Fibroblast of skin of left quadriceps (primary cell): Measurements from ENCODE around the gene CEP85L.

Source experiments
- DNase-seq, 2 experiments: peaks; one replicate each; pipeline ENCODE4 v3.0.0-alpha.2; 2013; ENCODE audit warnings: low read depth in 2 of 2

Gene CEP85L

DNA sequence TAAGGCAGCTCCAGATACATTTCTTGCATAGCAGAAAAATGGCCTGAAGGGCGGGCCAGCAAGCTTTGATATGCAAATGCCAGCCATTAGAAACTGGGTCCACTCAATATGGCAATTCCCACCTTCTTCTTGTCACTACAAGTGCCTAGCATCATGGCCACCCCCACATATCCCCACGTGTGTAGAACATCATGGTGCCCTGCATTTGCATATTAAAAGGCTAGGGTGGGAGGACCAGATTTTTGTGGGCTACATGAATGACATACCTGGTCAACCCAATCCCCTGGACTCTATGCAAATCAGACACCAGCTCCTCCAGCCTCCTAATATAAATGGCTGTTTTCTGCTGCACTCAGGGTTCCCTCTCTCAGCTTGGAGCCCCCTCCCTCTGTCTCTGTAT is 71.6 kb downstream of the CEP85L start:
- no peak for DNase-seq

GRCh38 chr6:118578617-118579016 is 72.8 kb downstream of the CEP85L start:
- no peak for DNase-seq

DNA sequence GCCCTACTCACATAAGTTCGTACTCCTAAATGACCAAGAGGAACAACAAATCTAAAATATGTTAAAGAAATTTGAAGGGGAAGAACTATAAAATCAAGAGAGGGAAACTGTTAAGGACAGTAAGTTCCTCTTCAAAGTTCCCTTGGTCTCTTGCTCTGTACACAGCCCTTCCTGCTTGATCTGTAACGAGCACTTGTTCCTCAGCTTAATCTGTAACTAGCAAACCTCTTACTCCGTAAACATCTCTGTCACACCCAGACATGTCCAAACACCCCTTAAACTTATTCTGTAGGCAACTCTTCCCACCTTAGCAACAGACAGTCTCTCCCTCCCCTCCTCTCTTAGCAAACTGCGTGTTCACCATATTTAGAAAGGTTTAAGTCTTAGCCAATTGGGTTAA is 73.4 kb downstream of the CEP85L start:
- no peak for DNase-seq

- no peak for DNase-seq
These were observed 77.1 kb downstream of the CEP85L start for GRCh38 chr6:118574051-118574865.

DNA sequence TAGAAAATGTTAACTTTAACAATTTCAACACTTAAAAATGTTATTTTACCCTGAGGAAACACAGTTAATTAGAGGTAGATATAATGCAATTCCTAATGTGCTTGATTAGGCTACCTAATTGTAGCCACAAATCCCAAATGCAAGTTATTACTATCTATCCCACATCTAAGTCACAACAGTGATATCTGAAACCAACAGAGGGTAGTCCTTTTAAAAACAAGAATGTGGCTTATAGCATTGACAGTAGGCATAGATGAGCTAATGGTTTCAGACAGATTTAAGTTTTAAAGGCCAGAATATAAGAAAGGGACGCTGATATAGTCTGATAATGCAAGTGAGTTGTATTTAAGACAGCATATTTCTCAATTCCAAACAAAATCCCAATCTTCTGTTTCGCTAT is 80.3 kb downstream of the CEP85L start:
- no peak for DNase-seq

DNA sequence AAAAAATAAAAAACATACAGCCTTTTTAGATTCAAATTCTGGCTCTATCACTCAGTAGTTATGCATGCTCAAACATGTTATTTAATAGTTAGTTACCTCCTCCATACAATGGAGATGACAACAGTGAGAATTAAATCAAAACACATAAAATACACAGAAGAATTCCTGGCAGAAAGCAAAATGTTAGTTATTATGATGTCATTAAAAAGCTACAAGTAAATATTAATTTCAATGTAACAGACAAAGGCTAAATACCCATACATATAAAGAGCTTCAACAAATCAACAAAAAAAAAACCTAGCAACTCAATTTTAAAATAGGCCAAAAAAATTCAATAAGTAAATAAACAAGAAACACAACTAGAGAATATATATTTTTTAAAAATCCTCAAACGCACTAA is 81.9 kb downstream of the CEP85L start:
- DNase-seq, result no peak

- no peak for DNase-seq
These were observed 83.4 kb downstream of the CEP85L start for GRCh38 chr6:118567974-118568373.

DNA sequence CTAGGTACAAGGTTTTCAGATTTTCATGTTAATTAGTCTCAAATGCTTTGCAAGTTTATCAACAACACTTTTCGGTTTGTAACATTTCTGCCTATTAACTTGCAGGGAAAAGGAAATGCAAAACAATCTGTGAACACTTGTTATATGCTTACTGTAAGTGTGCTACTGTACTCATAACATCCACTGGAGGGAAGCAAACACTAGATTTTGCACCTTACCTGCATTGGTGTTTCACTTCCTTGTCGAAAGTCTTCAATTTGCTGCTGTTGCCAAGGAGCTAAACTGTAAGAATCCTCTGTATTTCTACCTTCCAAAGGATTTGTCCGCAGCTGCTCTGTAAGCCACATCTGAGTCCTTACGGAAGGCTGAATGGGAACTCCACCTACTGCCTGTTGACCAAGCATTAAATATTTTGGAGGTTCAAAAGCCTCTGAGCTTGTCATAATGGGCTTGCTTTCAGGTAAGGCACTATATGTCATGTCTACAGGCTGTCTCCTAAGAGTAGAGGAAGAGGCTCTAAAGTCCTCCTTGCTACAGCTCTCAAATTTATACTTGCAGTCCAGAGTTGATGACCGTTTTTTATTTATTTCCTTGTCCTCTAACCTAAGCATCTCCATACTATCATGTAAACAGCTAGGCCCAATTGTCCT is 86.0 kb downstream of the CEP85L start:
- DNase-seq, result no peak

- DNase-seq, result no peak
These were observed 88.4 kb downstream of the CEP85L start for GRCh38 chr6:118562959-118563358.

GRCh38 chr6:118562248-118562647 is 89.1 kb downstream of the CEP85L start:
- no peak for DNase-seq

DNA sequence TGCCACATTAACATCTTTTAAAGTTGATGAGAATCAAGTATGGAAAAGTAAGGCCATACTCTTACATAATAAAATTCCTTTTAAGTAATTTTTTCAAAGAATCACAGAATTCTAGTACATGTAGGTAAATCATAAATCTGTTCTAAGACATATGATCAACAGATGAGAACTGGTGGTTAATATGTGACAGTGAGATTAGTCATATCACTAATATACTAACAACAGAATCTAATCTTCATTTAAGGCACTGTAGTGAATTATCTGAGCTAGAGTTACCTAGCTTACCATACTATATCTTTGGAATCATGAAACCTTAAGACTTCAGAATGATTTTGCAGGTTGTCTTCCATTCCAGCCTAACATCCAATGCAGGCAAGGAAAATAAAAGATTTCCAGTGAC is 91.7 kb downstream of the CEP85L start:
- DNase-seq, result no peak

- no peak for DNase-seq
These were observed 92.8 kb downstream of the CEP85L start for GRCh38 chr6:118558464-118559217.

GRCh38 chr6:118554698-118555097 is 96.7 kb downstream of the CEP85L start:
- no peak for DNase-seq

GRCh38 chr6:118553132-118553531 is 98.3 kb downstream of the CEP85L start:
- DNase-seq, result no peak

DNA sequence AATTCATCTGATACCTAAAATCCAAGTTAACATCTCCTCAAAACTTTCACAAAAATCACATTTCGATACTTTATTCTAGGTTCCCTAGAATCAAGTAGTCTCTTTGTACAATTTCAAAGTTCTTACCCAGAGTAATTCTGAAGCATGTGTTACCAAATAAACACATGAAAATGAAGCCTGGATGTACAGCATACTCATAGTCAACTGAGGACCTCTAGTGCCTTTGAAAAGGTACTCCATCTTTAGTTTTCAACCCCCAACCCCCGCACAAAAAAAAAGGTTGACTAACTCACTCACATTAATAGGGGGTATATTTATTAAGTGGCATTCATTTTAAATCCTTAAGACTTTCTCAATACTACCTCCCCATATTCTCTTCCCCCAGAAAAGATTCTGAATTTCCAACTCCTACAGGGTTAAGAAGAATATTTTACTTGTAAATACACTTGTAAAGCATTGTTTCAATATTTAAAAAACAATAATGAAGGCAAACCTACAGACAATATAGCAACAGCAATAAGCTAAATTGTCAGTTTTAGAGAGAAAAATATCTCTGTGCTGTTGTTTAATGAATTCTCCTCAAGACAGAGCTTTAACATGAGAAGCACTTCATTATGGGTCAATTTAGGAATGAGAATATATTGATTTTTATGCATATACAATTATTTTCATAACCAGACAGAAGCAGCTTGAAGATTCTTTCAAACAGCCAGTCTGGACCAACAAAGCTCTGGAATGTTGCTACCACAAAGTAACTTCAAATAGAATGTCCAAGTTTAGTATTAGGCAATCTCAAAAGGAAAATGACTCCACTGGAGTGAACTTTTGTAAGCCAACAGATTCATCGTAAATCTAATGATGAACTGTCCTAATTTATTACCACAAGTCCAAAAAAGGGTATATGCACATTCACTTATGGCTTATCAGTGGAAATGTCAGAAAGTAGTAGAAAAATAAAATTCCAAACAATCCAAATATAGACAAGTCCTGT is 100.0 kb downstream of the CEP85L start:
- DNase-seq, result peak; percentile 54 to 56

DNA sequence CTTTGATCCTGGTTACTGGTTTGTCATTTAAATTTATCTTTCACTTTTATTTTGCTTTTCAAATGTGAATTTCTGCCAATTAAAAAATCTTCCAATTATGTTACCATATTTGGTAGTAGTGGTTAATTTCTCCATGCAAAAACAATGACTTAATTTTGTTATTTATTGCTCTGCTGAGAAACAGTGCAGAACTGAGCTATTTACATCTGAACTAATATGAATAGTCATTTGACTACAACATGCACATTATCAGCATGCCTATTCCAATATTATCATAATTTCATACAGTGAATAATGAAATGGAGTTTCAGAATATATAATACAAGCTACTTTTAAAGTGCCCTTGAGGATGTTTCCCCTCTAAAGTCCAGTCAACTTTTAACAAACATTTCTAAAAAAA is 102.8 kb downstream of the CEP85L start:
- DNase-seq, result no peak

DNA sequence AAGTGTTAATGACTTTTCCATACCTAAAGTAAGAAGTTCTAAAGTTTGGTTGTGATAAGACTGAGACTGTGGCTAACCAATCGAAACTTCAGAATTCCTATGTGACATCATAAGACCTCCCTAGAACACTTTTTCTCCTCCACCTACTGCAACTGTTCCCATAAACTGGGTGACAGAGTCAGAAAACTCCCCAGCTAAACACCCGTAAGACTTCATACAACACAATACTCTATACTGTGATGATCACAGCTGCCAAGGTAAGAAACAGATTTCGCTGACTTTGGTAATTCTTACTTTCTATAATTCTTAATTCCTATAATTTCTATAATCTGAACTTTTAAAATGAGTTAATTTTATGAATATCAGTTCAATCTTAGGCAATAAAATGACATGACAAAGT is 103.3 kb downstream of the CEP85L start, which contains the start of gene PLN:
TSS of gene PLN (plus strand) at position 161 of the 400 bp plus-strand sequence. CDS start 10,626 bp downstream, outside the sequence.
- no peak for DNase-seq

DNA sequence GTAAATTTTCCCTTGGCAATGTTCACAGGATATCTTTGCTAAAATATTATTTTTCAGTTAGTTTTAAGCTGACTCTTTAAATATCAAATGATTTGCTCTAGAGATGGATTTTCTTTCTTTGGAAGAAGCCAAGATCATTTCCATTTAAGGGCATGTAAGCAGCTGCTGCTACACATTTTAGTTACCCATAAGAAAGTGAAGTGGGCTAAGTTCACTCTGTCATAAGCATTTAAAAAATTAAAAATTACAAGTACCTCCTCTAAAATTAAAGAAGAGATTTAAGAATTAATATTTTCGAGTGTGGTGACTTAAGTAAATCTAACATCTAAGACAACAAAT is 104.5 kb downstream of the CEP85L start:
- no peak for DNase-seq

DNA sequence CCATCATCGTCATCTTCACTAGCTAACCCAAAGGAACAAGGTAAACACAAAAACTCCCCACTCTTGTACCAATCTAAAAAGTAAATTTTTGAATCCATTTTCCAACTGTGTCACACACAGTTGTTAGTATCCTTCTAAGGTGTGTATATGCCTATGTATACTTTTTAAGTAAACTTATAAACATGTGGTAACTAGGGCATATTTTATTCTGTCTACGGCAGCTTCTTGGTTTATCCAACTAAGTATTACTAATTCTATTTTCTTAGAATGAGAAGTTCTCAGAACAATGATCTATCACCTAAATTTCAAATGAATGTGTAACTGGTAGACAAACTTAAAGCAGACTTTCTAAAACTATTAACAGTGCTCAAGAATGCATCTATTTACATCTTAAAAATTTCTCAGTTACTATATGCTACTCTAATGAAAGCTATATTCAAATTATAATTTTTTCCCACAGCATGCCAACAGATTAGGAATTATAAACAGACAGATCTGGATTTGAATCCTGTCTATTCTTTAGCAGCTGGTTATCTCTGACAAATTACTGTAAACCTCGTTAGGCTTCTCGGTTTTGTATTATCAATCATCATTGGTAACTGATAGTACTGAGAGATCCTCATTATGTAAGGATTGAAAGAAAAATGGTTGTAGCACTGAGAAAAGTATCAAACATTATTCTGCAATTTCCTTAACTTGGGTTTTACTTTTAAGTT is 105.1 kb downstream of the CEP85L start:
- DNase-seq, result no peak

GRCh38 chr6:118544105-118544504 is 107.3 kb downstream of the CEP85L start:
- no peak for DNase-seq
